NCI-H774 (cell line): ENCODE results near the gene AEBP2.
"Not testable (repeated sequence)": the region's sequence is repeated elsewhere in the genome, so short reads cannot be mapped to it uniquely, and the experiment has no call there.

ENCODE experiments used
- DNase-seq: peaks from one replicate; lab custom pipeline; 2025; lab: John Stamatoyannopoulos, UW

Gene AEBP2

DNA sequence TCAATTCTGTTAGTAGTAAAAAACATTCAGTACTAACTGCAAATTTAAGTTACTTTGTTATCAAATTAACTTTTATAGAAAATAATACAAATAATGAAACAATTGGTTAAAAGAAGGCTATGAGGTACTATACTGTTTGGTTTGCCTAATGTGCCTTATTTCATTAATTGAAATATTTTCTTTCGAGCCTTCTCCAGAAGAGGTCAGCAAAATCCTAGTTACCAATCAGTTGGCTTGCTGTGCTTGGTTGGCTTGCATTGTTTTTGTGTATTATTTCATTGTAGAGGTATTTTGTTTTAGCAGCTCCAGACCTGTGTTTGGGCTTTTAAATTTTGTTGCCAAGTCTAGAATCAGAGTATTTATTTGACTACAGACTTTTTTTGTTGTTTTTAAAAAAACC, 68.5 kb downstream of the AEBP2 start:
- DNase-seq = no peak

DNA sequence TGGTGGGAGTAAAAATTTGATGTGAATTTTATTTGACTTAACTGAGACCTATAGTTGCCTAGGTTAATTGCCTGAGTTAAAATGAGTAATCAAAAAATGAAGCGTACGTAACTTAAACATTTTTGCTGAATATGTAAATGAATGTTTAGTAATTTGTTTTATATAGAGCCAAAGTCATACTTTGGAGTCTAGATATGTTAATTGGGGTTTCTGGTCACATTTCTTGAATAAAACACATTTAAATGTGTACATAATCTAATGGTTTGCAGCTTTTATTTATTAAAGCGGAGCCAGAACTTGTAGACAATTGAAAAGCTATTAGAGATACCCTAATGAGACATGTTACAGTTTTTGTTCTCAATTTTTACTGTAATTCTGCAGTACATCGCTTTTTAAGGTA, 71.2 kb downstream of the AEBP2 start:
- no peak for DNase-seq

- no peak for DNase-seq
Measured at GRCh38 chr12:19515179-19515578, 75.9 kb downstream of the AEBP2 start.

- no peak for DNase-seq
Measured at GRCh38 chr12:19517583-19517982, 78.3 kb downstream of the AEBP2 start.

DNA sequence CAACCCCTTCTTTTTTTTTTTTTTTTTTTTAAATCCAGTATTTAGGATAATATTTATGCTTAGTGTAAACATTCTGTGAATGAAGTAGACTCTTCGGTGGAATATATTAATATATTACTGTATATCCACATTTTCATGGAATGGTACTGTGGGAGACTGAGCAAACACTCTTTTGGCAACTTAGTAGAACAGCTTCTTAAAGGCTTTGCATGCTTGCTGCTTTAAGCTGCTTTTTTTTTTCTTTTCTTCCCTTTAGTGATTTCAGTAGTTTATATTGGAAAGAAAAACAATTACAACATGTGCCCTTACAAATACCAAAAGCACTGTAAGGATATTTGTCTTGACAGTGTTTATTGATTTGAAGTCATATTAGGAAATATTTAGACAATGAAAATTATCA, 78.9 kb downstream of the AEBP2 start:
- no peak for DNase-seq

- no peak for DNase-seq
Measured at GRCh38 chr12:19520646-19521415, 81.5 kb downstream of the AEBP2 start.

DNA sequence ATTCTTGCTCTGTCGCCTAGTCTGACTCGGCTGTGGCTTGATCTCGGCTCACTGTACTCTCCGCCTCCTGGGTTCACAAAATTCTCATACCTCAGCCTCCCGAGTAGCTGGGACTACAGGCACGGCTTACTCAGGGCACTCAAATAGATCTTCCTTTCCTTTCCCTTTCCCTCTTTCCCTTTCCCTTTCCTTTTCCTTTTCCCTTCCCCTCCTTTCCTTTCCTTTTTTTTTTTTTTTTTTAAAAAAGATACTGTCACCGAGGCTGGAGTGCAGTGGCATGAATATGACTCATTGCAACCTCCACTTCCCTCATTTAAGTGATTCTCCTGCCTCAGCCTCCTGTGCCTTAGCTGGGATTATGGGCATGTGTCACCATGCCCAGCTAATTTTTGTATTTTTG, 86.0 kb downstream of the AEBP2 start:
- no peak for DNase-seq

GRCh38 chr12:19527866-19528265, 88.6 kb downstream of the AEBP2 start:
- DNase-seq = no peak

GRCh38 chr12:19528750-19529149, 89.5 kb downstream of the AEBP2 start:
- no peak for DNase-seq

GRCh38 chr12:19529951-19530636, 90.8 kb downstream of the AEBP2 start:
- no peak for DNase-seq

- DNase-seq = no peak
Measured at GRCh38 chr12:19530637-19531023, 91.3 kb downstream of the AEBP2 start.

DNA sequence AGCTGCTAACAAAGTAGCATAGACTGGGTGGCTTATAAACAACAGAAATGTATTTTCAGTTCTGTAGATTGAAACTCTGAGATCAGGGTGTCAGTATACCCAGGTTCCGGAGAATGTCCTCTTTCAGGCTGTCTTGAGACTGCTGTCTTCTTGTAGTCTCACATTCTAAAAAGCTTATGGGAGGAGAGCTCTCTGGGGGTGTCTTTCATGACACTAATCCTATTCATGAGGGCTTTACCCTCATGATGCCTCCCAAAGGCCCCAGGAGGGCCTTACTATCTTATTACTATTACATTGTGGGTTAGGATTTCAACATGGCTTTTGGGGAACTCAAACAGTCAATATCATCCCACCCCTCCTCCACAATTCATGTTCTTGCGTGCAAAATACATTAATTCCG, 94.3 kb downstream of the AEBP2 start:
- DNase-seq = no peak

DNA sequence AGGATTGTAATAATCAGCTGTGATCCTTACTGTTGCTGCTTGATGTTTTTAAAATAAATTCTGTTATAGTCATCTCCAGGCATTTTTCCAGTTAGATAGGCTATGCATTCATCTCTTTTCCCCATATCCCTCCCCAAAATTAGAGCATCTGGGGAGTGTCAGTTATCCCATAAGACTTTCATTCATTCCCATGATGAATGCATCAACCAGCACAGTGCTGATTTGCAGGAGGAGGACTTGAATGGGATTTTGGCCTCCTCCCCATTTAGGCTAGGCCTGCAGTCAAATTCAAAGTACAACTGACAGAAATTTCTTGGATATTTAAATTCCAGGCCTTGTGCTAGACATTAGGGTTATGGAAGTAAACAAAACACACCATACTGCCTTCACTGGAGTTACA, 99.8 kb downstream of the AEBP2 start:
- DNase-seq = no peak

DNA sequence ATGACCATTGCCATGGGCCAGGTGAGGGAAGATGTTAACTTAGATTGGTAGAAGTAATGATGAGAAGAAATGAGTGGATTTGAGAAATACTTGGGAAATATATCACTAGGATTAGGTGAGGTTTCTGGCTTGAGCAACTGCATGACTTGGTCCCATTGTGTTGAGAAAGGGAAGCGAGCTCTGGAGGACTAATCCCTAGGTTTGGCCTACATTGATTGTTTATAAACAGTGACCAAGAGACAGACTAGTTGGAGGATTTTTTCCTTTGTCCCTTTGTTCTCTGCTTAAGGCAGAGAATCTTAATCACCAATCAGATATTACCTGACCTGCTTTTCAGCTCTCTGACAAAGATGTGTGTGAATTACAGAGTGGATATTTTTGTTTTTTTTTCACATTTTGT, 100.5 kb downstream of the AEBP2 start:
- no peak for DNase-seq

DNA sequence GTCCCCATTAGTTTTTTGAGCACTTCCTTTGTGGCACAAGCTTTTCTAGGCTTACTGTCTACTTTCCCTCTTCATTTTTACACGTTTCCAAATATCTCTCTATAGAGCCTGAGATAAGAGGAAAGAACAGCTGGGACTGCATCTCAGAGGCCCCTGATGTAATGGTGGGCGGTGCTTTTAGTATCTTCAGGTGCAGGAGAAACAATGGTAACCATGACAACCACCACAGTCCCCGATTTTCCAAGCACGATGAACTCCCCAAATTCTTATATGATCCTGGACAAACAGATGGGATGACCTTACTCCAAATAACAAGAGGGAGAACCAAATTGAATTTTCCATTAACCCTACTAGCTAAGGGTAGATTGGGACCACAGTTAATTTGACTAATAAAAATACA, 103.3 kb downstream of the AEBP2 start:
- no peak for DNase-seq

- DNase-seq = no peak
Measured at GRCh38 chr12:19544353-19544752, 105.1 kb downstream of the AEBP2 start.

DNA sequence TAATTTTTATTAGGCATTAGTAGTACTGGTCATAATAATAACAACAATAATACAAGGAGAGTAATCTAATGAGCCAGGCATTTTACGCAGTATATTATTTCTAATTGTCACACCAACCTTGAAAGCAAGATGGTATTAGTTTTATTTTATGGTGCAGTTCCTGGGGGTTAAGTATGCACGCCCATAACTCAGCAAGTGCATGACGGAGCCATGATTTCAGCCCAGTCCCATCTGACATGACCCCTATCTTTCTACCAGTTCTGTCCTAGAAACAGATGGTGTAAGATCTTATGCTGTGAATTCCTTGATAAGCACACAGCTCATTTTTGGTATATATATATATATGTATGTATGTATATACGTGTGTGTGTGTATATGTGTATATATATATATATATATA, 106.0 kb downstream of the AEBP2 start:
- DNase-seq = no peak

GRCh38 chr12:19546027-19546426, 106.7 kb downstream of the AEBP2 start:
- DNase-seq = no peak

DNA sequence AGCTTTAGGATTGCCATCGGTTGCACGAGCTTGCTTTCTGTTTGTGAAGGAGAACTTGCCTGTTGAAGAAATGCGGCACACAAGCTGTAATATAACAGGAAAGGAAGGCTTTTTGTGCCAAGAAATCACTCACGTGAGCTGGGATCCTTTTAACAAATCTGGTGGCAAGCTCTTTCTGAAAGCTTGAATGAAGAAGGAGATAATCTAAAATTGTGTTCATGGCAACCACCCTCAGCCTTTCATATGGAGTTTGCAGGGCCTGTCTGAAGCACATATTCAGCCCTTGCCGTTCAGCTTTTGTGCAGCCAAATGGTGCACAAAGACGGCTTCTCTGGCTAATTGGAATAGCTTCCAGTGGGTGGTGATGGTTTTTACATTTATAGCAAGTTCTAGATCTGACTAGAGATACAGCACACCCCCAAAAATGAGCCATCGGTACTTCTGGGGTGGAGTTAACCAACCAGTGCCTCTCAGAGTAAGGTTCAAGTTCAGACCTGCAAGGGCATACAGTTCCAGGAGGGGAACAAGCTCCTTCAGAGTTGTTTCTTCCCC, 107.4 kb downstream of the AEBP2 start:
- DNase-seq = no peak

DNA sequence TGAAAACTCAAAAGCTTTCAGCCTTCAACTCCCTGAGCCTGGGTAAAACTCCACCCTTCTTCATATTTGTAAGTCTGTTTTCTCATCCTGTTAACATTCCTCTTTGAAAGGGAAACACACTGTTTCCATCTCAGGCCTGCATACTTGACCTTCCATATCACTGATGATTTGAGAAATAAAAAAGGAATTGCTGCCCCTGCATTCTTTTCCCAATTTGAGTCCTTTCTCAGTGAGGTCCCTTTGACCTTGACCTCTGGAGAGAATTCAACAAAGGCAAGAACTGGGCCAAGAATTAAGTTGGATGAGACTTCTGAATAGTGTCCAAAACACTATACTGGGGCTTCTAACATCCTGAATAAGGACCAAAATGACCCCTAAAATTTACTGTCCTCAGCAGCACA, 108.0 kb downstream of the AEBP2 start:
- DNase-seq = no peak

- no peak for DNase-seq
Measured at GRCh38 chr12:19548834-19549233, 109.5 kb downstream of the AEBP2 start.

DNA sequence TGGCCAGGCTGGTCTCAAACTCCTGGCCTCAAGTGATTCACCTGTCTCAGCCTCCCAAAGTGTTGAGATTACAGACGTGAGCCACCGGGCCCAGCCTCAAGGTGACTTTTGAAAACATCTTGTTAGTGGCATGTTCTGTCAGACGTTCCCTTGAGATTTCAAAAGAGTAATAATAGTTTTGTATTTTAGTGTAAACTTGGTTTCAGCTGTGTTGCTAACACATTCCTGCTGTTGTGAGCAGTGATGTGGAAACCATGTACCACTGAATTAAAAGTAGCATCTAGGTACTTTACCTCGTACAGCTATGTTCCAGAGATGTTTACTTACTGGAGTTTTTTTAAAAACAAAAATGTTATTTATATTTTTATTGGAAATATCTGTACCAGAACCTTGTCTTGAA, 111.3 kb downstream of the AEBP2 start:
- DNase-seq = no peak

- not testable (repeated sequence) for DNase-seq
Measured at GRCh38 chr12:19552441-19553097, 113.3 kb downstream of the AEBP2 start.
